Activated CD4-positive, alpha-beta memory T cell treated with anti-CD3 and anti-CD28 coated beads for 36 hours (primary cell): Measurements from ENCODE around the gene KAT8. TPM values are rescaled to one million over a fixed set of nuclear protein-coding genes. Genes with fewer than 3 reads are reported as not detected.
"Not testable (repeated sequence)": the region's sequence is repeated elsewhere in the genome, so short reads cannot be mapped to it uniquely, and the experiment has no call there.

Experiments used
- CTCF ChIA-PET: fragments of 350-600 bp; sonication (Branson Sonifier 250); formaldehyde crosslinking; loops from one replicate; lab custom pipeline; 2021; ENCODE audit warnings: antibody characterized with exemption, inconsistent platforms; lab: Charles Lee
- POLR2A ChIA-PET: fragments of 350-600 bp; sonication (Branson Sonifier 250); formaldehyde crosslinking; loops from one replicate; lab custom pipeline; 2021; ENCODE audit warnings: antibody characterized with exemption; lab: Charles Lee
- DNase-seq: peaks from one replicate; pipeline ENCODE4 v3.0.0-alpha.2; 2020
- H3K27ac Mint-ChIP-seq: one replicate; pipeline ENCODE4 v1.8.0; 2021; ENCODE audit warnings: mixed read lengths
- H3K27me3 Mint-ChIP-seq: one replicate; pipeline ENCODE4 v1.8.0; 2021; ENCODE audit warnings: mixed read lengths
- H3K36me3 Mint-ChIP-seq: one replicate; pipeline ENCODE4 v1.8.0; 2021; ENCODE audit warnings: mixed read lengths
- H3K4me1 Mint-ChIP-seq: one replicate; pipeline ENCODE4 v1.8.0; 2021; ENCODE audit warnings: low read depth, mixed read lengths
- H3K4me3 Mint-ChIP-seq: one replicate; pipeline ENCODE4 v1.8.0; 2021; ENCODE audit warnings: mild to moderate bottlenecking, mixed read lengths
- H3K9me3 Mint-ChIP-seq: one replicate; pipeline ENCODE4 v1.8.0; 2021; ENCODE audit warnings: mixed read lengths
- intact Hi-C: fragments of 100-400 bp; cut with micrococcal nuclease; formaldehyde crosslinking; loops from one replicate; pipeline ENCODE4 v1.15.1; 2023
- total RNA-seq, 2 experiments: library from RNA; stranded (reverse); gene quantifications; one replicate each; pipeline ENCODE4 v1.2.3, GENCODE V29; 2021

KAT8 gene
- total RNA-seq, 2 experiments from 2014 or later = 48.8 to 49.6 TPM

DNA sequence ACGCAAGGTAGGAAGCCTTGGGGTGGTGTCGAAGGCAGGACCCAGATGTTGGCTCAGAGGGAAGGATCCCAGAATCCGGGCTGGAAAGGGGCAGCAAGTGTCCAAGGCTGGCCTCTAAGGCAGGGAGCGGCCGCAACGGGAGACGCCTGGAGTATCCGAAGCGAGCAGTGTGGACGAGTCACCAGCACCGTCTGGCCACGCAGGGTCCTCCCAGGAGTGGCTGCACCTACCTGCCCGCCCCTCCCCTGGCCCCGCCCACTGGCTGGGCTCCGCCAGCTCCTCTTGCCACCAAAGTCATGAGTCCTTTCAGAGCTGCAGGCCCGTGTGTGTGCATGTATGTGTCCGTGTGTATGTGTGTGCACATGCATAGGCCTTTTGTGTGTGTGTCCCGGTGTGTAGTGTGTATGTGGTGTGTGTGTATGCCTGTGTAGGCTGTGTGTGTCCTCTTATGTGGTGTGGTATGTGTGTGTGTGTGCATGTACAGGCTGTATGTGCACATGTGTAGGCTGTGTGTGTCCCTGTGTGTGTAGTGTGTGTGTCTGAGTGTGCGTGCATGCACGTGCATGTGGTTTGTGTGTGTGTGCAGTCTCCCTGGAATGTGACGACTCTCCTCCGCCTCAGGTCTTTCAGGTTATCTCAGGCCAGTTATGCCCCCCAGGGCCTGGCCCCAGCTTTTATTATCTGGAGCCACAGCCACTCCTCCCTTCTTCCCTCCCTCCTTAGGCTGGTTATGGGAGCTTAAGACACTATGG, 18.2 kb downstream of the KAT8 start, which contains the start of gene PRSS8:
Gene PRSS8 (minus strand): TSS at position 193 of the 752 bp plus-strand sequence. CDS start 229 bp downstream, outside the sequence.
- ChIA-PET POLR2A (interaction anchor here (1.2 to 2.1 kb wide), 2 partner anchors 18 to 45 kb away, joined by 3 to 4 read pairs; partner anchors contain the start of gene KAT8), CTCF (no interaction called here)
- intact Hi-C loops = no loop called here
- no peak for DNase-seq
- H3K27ac Mint-ChIP-seq = no peak within 1 kb of the TSS
- no peak within 1 kb of the TSS for H3K4me3 Mint-ChIP-seq
- no peaks in the 10 kb centered on the region for H3K4me1 Mint-ChIP-seq
- peaks cover 3% of the 10 kb centered on the region for H3K36me3 Mint-ChIP-seq
- H3K27me3 Mint-ChIP-seq = no peaks in the 10 kb centered on the region
- no peaks in the 10 kb centered on the region for H3K9me3 Mint-ChIP-seq

DNA sequence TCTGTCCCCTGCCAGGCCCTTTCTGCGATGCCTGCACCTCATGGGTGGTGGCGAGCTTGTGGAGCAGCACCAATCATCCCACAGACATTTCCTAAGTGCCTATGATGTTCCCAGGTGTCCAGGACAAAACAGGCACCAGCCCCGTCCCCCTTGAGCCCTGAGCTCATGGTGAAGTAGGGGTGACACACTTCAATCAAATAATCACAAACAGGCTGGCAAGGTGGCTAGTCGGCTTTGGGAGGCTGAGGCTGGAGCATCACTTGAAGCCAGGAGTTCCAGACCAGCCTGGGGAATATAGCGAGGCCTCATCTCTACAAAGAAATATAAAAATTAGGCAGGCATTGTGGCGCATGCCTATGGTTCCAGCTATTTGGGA, 18.8 kb downstream of the KAT8 start:
- no peak overlapping the region for H3K4me3 Mint-ChIP-seq
- ChIA-PET POLR2A (interaction anchor here (1.2 to 2.1 kb wide), 2 partner anchors 19 to 44 kb away, joined by 3 to 4 read pairs; partner anchors contain the start of gene KAT8), CTCF (no interaction called here)
- no peaks in the 10 kb centered on the region for H3K27me3 Mint-ChIP-seq
- intact Hi-C loops = no loop called here
- no peak overlapping the region for H3K27ac Mint-ChIP-seq
- peaks cover 1% of the 10 kb centered on the region for H3K4me1 Mint-ChIP-seq
- no peaks in the 10 kb centered on the region for H3K36me3 Mint-ChIP-seq
- H3K9me3 Mint-ChIP-seq = no peaks in the 10 kb centered on the region
- no peak for DNase-seq

DNA sequence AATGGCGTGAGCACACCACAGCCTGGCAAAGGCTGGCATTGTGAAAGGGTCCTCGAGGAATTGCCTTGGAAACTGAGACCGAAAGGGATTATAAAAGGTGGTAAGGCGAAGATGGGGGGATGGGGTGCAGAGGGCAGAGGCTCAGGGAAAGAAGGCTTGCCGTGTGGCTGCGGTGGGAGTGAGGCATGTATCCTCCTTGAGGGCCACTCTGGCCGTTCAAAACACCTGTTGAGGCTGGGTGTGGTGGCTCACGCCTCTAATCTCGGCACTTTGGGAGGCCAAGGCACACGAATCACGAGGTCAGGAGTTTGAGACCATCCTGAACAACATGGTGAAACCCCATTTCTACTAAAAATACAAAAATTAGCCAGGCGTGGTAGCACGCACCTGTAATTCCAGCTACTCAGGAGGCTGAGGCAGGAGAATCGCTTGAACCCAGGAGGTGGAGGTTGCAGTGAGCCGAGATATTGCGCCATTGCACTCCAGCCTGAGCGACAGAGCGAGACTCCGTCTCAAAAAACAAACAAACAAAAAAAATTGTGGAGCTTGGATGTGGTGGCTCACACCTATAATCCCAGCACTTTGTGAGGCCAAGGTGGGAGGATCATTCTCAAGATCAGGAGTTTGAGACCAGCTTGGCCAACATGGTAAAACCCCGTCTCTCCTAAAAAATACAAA, 19.5 kb downstream of the KAT8 start:
- H3K4me3 Mint-ChIP-seq, H3K4me1 Mint-ChIP-seq, H3K9me3 Mint-ChIP-seq, H3K36me3 Mint-ChIP-seq, DNase-seq, intact Hi-C loops, H3K27ac Mint-ChIP-seq, H3K27me3 Mint-ChIP-seq, CTCF ChIA-PET: not testable (repeated sequence)
- POLR2A ChIA-PET = interaction anchor here (1.2 kb wide), 1 partner anchor 19 kb away, joined by 3 read pairs; the partner anchor contains the start of gene KAT8

DNA sequence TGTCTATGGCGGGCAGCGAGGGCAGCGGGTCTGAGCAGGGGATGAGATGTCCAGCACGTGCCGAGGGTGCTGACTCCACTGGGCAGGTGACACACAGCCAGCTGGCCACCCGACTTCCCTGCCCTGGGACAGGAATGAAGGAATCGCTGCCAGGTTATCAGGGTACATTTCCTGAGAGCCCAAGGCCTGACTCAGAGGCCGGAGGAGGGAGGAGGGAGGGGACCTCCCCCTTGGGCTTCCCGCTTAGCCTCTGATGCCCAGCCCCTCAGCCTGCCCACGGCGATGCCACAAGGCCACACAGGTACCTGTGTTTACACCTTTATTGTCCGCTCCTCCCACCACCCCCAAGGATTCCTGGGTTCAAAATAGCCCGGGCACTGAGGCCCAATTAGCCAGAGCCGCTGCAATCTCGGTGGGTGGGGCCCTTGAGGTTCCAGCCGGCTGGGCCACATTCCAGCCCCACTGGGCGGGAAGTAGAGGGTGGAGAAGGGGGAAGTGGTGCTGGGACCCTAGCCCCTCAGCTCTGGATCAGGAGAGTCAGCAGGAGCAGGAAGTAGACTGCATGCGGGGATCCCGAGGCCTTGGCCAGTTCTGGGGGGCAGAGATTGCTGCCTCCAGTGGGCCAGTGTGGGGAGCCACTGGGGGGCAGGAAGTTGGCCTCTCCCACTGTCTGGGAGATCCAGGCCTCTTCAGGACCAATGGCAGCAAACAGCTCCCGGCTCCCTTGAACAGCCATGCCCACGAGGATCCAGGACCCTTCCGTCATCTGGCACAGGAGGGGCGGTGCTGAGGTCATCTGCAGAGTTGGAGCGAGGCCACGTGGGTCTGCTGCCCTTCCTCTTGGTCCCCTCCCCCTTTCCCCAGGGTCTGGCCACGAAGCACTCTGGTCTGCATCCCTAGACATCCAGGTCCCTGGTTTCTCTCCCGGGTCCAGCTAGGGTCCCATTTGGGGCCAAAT, 21.4 kb downstream of the KAT8 start:
- H3K27ac Mint-ChIP-seq = no peak overlapping the region
- H3K36me3 Mint-ChIP-seq = no peaks in the 10 kb centered on the region
- H3K9me3 Mint-ChIP-seq = no peaks in the 10 kb centered on the region
- H3K4me3 Mint-ChIP-seq = no peak overlapping the region
- POLR2A ChIA-PET = no interaction called here
- intact Hi-C loops = no loop called here
- CTCF ChIA-PET = no interaction called here
- no peaks in the 10 kb centered on the region for H3K27me3 Mint-ChIP-seq
- no peak for DNase-seq
- H3K4me1 Mint-ChIP-seq = peaks cover 13% of the 10 kb centered on the region

GRCh38 chr16:31141071-31141469, 23.6 kb downstream of the KAT8 start:
- H3K4me1 Mint-ChIP-seq = peaks cover 13% of the 10 kb centered on the region
- intact Hi-C loops = loop anchor here (5.0 kb wide), 1 partner anchor 144 kb away; no protein-coding TSS in a partner anchor
- not testable (repeated sequence) for H3K4me3 Mint-ChIP-seq, H3K36me3 Mint-ChIP-seq, DNase-seq, H3K9me3 Mint-ChIP-seq, H3K27me3 Mint-ChIP-seq
- ChIA-PET POLR2A (interaction anchor here (2.6 to 2.9 kb wide), 3 partner anchors 22 to 68 kb away, joined by 18 to 44 read pairs (median 27); partner anchors contain the start of genes FUS, KAT8, ZNF646 and ZNF668), CTCF (interaction anchor here (1.4 to 3.3 kb wide), 5 partner anchors 19 to 316 kb away, joined by 4 to 36 read pairs (median 20); partner anchors contain the start of genes KAT8 and ZNF843)
- H3K27ac Mint-ChIP-seq = peak overlapping the region; percentile 38

- ChIA-PET POLR2A (interaction anchor here (0.6 to 2.9 kb wide), 9 partner anchors 17 to 319 kb away, joined by 3 to 44 read pairs (median 3); partner anchors contain the start of genes BCKDK, FUS, KAT8 and SETD1A), CTCF (interaction anchor here (0.7 to 3.3 kb wide), 56 partner anchors 10 to 730 kb away, joined by 3 to 37 read pairs (median 5); partner anchors contain the start of genes FUS, HSD3B7, KAT8 and PYCARD)
- H3K36me3 Mint-ChIP-seq = no peaks in the 10 kb centered on the region
- intact Hi-C loops = loop anchor here (1.0 to 5.0 kb wide), 9 partner anchors 24 to 318 kb away; partner anchors contain the start of genes ARMC5, KAT8, SETD1A and STX4
- no peaks in the 10 kb centered on the region for H3K27me3 Mint-ChIP-seq
- no peaks in the 10 kb centered on the region for H3K9me3 Mint-ChIP-seq
- DNase-seq = peak; percentile 24
- peak overlapping the region; percentile 69 for H3K4me3 Mint-ChIP-seq
- H3K27ac Mint-ChIP-seq = peak overlapping the region; percentile 84
- peaks cover 13% of the 10 kb centered on the region for H3K4me1 Mint-ChIP-seq
Observed at GRCh38 chr16:31141489-31142108, 24.1 kb downstream of the KAT8 start.

DNA sequence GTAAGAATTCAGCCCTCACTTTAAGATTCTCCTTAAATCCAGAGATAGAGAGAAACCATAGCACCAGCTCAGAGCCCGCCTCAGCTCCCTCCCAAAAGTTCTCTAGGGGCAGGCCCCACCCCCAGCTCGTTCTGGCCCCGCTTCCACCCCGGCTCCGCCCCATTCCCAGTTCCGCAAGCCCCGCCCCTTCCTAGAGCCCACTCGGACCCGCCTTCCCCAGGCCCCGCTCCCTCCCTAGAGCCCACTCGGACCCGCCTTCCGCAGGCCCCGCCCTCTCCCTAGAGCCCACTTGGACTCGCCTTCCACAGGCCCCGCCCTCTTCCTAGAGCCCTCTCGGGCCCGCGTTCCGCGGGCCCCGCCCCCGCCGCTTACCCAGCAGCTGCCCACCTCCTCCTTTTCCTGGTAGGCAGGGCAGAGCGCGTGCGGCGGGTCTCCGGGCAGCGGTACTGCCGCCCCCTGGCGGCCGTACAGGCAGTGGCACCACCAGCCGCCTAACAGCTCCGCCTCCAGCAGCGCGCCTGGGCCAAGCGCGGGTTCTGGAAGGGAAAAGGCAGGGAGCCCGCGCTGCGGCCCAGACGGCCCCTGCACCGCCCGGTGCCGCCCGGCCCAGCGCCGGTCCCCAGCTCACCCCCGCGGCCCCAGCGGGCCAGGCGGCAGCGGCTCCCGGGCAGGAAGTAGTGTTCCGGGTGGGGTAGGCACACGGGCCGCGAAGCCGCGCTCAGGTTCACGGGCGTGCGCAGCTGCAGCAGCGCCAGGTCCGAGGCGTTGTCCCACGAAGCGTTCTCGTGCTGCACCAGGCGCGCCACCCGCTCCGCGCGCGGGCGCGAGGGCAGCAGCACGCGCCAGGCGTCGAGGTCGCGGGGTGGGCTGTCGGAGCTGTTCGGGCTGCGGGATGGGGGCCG, 24.9 kb downstream of the KAT8 start:
- Mint-ChIP-seq H3K36me3 (no peaks in the 10 kb centered on the region), H3K27ac (peak overlapping the region; percentile 84), H3K27me3 (peaks cover 2% of the 10 kb centered on the region), H3K9me3 (no peaks in the 10 kb centered on the region), H3K4me1 (peaks cover 13% of the 10 kb centered on the region), H3K4me3 (peak overlapping the region; percentile 69)
- intact Hi-C loops = loop anchor here (1.0 to 5.0 kb wide), 9 partner anchors 25 to 317 kb away; partner anchors contain the start of genes ARMC5, KAT8, SETD1A and STX4
- CTCF ChIA-PET = interaction anchor here (0.7 to 3.3 kb wide), 66 partner anchors 9 to 730 kb away, joined by 3 to 37 read pairs (median 4); partner anchors contain the start of genes BCKDK, FUS, HSD3B7 and KAT8
- DNase-seq = peak; percentile 100
- POLR2A ChIA-PET = interaction anchor here (0.6 to 2.9 kb wide), 11 partner anchors 15 to 318 kb away, joined by 3 to 44 read pairs (median 3); partner anchors contain the start of genes BCKDK, FUS, KAT8 and SETD1A

GRCh38 chr16:31143011-31143693, 25.7 kb downstream of the KAT8 start:
- CTCF ChIA-PET = interaction anchor here (0.7 to 3.3 kb wide), 48 partner anchors 8 to 726 kb away, joined by 3 to 37 read pairs (median 5); partner anchors contain the start of genes BCKDK, FUS, HSD3B7 and KAT8
- peak overlapping the region; percentile 23 for H3K4me3 Mint-ChIP-seq
- H3K27me3 Mint-ChIP-seq = peaks cover 4% of the 10 kb centered on the region
- H3K4me1 Mint-ChIP-seq = peaks cover 13% of the 10 kb centered on the region
- H3K27ac Mint-ChIP-seq = peak overlapping the region; percentile 49
- H3K9me3 Mint-ChIP-seq = no peaks in the 10 kb centered on the region
- DNase-seq = no peak
- H3K36me3 Mint-ChIP-seq = no peaks in the 10 kb centered on the region
- intact Hi-C loops = loop anchor here (2.0 to 5.0 kb wide), 2 partner anchors 36 to 146 kb away; no protein-coding TSS in a partner anchor
- POLR2A ChIA-PET = interaction anchor here (1.1 to 2.9 kb wide), 5 partner anchors 24 to 70 kb away, joined by 3 to 44 read pairs (median 18); partner anchors contain the start of genes BCKDK, FUS, KAT8 and ZNF646

DNA sequence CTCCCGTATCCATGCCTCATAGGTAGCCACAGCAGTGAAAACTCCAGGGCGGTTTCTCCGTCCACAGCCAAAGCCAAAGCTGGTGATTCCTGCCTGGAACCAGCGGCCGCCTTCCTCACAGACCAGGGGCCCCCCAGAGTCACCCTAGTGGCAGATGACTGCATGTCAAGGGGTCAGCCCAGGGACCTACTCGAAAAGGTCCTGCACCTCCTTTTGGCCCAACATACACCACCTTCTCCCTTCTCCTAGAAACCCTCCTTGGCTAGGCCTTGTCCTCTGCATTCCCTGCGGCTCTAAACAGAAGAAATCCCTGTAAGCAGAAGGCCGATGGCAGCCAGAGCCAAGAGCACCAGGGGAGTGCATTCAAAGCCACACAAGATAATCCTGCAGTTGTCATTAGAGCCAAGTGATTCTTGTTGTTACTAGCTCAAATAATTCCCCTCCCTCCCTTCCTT, 26.3 kb downstream of the KAT8 start:
- peak overlapping the region; percentile 23 for H3K4me3 Mint-ChIP-seq
- no peaks in the 10 kb centered on the region for H3K9me3 Mint-ChIP-seq
- H3K27ac Mint-ChIP-seq = peak overlapping the region; percentile 49
- H3K36me3 Mint-ChIP-seq = no peaks in the 10 kb centered on the region
- CTCF ChIA-PET = interaction anchor here (1.2 to 2.9 kb wide), 6 partner anchors 14 to 288 kb away, joined by 3 to 36 read pairs (median 10); partner anchors contain the start of genes KAT8, PYDC1, ZNF646 and ZNF668
- H3K4me1 Mint-ChIP-seq = peaks cover 13% of the 10 kb centered on the region
- peaks cover 4% of the 10 kb centered on the region for H3K27me3 Mint-ChIP-seq
- POLR2A ChIA-PET = interaction anchor here (2.9 kb wide), 2 partner anchors 25 to 36 kb away, joined by 27 to 44 read pairs; partner anchors contain the start of genes FUS and KAT8
- intact Hi-C loops = loop anchor here (2.0 to 5.0 kb wide), 2 partner anchors 37 to 146 kb away; no protein-coding TSS in a partner anchor
- no peak for DNase-seq
